GM15510 (cell line): ENCODE results near the gene BRD2.

Experiments used
- POLR2A ChIP-seq: IDR thresholded peaks from 3 replicates; pipeline ENCODE4 v1.6.1; 2011; ENCODE audit warnings: borderline replicate concordance; ENCODE audit not compliant: insufficient read length; ENCODE audit errors: extremely low read depth

Gene BRD2

DNA sequence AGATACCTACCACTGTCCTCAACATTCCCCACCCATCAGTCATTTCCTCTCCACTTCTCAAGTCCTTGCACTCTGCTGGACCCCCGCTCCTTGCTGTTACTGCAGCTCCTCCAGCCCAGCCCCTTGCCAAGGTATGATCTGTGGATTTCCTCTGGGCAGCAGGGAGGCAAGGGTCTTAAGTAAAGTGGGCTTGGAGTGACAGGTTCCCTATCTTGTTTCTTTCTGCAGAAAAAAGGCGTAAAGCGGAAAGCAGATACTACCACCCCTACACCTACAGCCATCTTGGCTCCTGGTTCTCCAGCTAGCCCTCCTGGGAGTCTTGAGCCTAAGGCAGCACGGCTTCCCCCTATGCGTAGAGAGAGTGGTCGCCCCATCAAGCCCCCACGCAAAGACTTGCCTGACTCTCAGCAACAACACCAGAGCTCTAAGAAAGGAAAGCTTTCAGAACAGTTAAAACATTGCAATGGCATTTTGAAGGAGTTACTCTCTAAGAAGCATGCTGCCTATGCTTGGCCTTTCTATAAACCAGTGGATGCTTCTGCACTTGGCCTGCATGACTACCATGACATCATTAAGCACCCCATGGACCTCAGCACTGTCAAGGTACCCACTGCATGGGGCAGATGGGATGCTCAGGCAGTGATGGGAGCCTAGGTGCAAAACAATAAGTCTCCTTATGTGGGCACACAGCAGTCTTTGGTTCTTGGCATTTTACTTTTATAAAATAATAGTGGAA, 8.1 kb downstream of the BRD2 start:
- no peak for TF ChIP-seq POLR2A

DNA sequence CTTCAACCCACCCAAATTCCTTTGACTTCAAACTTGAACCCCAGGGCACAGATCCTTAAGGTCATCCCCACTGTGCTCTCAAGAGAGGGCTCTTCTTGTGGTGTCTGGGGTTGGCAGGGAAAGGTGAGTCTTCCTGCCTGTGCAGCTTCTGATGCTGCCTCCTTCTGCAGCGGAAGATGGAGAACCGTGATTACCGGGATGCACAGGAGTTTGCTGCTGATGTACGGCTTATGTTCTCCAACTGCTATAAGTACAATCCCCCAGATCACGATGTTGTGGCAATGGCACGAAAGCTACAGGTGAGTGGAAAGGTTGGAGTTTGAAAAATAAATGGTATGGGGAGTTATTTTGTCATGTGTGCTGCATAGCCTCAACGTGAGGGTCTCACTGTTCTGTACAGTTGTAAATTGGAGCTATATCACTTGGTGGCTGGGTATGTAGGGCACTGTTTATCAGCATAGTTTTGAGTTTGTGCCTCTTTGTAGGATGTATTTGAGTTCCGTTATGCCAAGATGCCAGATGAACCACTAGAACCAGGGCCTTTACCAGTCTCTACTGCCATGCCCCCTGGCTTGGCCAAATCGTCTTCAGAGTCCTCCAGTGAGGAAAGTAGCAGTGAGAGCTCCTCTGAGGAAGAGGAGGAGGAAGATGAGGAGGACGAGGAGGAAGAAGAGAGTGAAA, 9.0 kb downstream of the BRD2 start:
- no peak for TF ChIP-seq POLR2A

DNA sequence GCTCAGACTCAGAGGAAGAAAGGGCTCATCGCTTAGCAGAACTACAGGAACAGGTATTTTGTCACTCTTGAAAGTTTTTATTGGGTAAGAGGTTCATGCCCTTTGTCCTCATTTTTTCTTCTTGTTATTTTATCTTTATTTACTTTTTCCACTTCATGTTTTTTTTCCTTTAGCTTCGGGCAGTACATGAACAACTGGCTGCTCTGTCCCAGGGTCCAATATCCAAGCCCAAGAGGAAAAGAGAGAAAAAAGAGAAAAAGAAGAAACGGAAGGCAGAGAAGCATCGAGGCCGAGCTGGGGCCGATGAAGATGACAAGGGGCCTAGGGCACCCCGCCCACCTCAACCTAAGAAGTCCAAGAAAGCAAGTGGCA, 9.5 kb downstream of the BRD2 start:
- TF ChIP-seq POLR2A = no peak

DNA sequence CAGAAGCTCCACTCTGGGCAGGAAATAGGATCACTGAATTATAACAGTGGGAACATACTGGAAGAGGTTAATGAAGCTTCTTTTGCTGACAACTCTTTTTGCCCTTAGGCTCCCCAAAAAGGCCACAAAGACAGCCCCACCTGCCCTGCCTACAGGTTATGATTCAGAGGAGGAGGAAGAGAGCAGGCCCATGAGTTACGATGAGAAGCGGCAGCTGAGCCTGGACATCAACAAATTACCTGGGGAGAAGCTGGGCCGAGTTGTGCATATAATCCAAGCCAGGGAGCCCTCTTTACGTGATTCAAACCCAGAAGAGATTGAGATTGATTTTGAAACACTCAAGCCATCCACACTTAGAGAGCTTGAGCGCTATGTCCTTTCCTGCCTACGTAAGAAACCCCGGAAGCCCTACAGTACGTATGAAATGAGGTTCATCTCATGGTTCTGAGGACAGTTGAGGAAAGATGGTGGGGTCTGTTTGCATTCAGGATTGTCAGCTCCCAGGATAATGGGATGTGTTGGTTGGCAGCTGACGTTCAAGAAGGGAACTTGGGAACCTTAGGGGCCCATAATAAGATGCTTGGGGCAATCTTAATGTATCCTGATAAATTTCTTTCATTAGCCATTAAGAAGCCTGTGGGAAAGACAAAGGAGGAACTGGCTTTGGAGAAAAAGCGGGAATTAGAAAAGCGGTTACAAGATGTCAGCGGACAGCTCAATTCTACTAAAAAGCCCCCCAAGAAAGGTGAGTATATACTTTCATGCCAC, 11.5 kb downstream of the BRD2 start:
- peak; percentile 1 for TF ChIP-seq POLR2A

DNA sequence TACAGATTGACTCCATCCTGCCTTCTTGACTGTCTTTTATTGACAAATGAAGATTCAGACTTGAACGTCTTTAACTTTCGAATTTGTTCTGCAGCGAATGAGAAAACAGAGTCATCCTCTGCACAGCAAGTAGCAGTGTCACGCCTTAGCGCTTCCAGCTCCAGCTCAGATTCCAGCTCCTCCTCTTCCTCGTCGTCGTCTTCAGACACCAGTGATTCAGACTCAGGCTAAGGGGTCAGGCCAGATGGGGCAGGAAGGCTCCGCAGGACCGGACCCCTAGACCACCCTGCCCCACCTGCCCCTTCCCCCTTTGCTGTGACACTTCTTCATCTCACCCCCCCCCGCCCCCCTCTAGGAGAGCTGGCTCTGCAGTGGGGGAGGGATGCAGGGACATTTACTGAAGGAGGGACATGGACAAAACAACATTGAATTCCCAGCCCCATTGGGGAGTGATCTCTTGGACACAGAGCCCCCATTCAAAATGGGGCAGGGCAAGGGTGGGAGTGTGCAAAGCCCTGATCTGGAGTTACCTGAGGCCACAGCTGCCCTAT, 12.2 kb downstream of the BRD2 start:
- TF ChIP-seq POLR2A = no peak

DNA sequence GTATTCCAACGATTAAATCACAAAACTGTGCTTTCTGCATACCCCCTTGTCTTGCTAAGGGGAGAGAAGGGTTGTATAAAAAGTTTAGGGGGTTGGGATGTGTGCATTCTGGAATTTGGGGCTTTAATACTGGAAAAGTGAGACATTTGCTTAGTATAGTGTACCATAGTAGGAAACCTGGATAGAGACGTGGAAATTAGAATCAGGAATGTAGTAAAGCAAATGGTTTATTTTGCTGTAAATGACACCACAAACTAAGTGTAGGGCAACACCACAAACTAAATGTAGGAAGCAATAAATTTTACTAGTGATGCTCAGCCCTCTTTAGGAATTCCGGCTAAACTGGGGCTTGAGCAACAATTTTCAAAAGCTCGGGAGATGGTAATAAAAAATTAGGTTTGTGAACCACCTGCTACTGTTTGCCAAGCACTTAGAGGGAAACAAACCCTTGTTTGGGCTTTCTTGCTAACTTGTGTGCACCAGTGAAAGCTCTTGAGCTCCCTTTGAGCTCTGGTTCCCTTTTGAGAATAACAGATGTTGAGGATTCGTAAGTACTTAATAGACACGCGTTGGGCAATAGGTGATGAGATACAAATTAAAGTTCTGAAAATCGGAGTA, 13.8 kb downstream of the BRD2 start:
- no peak for TF ChIP-seq POLR2A

DNA sequence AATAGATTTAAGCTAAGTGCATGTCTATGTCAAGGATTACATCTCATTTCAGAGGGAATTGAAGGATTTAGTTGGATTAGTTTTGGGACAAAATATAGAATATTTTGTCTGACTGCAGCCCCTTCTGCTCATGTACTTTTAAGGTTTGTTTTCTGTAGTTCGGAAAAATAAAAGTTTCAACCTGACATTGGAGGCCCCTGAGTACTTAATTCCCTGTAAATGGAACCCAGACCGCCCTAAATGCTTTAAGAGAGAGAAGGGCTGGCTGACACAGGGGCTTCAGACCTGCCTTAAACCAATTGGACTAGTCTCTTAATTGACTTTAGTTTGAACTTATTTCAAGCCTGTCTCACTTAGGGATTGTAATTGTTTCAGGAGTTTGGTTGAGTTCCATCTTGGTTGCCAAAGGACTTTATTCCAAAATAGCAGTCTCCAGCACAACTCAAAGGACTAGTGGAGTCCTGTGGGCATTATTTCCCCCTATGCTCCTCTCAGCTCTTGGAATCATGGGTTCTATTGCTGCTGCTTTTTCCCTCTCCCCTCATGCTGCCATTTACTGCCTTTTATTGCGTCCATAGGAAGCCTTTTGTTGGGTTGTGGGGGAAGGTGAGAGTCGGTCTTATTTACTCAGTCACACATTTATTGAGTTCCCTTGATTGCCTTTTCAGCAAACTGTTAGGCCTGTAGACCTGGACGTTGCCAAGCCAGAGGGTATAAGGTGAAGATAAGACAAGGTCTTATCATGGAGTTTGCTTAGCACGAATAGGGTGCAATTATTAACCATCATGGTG, 14.5 kb downstream of the BRD2 start:
- TF ChIP-seq POLR2A = no peak

DNA sequence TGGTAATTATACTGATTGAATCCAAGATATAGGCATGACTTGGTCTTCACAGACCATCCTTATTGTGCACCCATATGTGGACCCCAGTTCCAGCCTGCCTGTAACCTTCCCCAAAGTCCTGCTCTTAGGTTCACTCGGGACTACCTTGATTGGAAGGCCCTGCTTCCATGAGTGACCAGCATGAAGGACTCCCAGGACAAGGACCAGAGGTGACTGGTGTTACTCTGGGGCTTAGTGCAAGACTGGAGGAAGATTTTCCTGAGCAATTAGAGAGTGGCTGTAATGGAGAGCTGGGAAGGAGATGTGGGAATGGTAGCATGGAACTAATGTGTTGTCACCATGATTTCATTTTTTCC, 15.1 kb downstream of the BRD2 start:
- TF ChIP-seq POLR2A = no peak

DNA sequence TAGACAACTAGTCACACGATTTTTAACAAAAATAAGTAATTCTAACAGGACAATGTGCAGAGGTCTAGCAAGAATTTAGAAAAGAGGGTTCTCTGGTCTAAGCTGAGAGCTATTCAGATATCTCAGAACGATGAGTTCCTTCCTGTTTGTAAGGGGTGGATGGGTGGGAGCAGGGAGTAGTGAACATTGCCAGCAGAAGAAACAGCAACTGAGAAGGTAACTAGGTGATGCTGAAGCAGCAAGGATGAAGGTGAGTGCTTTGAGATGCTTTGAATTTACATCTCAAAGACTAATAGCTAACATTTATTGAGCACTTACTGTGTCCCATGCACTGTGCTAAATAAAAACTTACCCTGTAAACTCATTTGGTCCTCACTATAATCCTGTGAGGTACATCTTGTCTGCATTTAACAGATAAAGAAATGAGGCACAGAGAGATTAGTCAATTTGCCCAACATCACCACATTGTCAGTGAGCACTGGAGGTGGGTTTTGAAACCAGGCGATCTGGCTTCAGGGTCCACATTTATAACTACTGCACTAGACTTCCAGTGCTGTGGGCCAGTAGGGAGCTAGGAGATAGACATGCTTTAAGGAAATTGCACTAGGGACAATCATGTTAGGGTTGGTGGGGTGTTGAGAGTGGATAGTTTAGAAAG, 15.7 kb downstream of the BRD2 start:
- TF ChIP-seq POLR2A = no peak

DNA sequence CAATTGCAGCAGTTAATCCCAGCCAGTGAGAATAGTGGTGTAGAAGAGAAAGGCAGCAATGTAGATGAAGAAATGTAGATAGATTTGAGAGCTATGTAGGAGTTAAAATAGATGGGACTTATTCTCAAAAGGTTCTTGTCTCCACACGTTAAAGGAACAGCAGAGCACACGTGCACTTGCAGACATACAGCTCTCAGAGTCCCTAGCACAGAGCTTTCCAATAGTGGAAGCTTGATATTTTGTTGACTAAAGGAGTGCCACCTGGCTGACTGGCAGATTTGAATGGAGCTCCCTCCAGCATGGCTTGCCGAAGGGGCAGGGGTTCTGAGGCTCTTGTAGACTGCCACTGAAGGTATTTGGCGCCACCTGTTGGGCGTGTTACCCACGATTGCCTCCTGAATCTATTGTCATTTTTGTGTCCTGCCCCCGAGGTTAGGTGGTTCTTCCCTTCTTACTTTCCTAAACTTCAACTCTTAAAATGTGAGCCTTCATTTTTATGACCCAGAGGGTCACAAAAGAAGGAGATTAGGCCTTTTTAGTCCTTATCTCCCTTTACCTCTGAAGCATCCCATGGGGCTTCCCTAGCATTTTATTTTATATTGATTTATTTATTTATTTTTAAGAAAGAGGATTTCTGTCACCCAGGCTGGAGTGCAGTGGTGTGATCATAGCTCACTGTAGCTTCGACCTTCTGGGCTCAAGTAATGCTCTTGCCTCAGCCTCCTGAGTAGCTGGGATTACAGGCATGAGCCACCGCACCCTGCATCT, 16.4 kb downstream of the BRD2 start:
- TF ChIP-seq POLR2A = peak; percentile 15

DNA sequence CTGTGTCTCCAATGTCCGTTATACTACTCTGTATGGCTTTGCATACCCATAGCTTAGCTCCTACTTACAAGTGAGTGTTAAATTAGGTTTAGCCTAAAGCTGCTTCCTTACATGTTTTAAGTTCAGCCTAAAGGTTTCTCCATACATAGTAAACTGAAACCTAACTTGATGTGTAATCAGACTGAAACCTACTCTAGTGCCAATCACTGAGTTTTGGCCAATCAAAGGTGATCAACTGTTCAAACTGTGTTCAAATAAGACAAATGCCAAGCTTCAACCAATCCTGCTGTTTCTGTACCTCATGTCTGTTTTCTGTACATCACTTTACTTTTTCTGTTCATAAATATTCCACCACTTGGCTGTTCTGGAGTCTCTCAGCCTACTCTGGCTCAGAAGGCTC, 21.0 kb downstream of the BRD2 start:
- TF ChIP-seq POLR2A = no peak

DNA sequence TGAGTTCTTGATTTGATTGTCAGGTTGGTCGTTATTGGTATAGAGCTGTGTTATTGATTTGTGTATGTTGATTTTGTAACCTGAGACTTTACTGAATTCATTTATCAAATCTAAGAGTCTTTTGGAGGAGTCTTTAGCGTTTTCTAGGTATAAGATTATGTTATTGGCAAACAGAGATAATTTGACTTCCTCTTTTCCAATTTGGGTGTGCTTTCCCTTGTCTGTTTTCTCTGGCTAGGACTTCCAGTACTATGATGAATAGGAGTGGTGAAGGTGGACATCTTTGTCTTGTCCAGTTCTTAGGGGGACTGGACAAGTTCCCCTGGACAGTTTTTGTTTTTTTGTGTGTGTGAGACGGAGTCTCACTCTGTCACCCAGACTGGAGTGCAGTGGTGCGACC, 23.6 kb downstream of the BRD2 start:
- TF ChIP-seq POLR2A = no peak

DNA sequence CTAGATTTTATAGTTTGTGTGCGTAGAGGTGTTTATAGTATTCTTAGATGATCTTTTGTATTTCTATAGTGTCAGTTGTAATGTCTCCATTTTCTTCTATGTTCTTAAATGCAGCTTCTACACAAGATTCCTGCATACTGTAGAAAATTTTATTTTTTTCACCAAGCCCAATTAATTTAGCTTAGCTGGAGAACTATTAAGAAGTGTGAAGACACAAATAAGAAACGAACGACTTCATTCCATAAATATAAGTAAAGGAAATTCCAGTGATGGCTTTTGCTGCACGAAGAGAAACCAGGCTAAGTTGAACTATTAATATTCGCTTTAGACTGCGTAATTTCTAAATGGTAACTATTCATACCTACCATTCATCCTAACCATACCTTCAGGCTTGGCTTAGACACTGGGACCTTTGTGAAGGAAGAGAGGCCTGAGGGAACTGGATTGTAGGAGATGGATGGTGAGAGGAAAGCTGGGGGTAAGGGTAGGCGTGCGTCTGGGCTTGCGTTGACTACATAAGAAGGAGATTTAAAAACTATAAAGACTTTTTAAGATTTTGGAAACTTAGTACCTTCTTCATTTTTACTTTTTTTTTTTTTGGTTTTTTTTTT, 25.1 kb downstream of the BRD2 start:
- no peak for TF ChIP-seq POLR2A
